Lower leg skin (tissue), 4 donors: ENCODE results near the gene MTFR1L. TPM values are rescaled to one million over a fixed set of nuclear protein-coding genes. Genes with fewer than 3 reads are reported as not detected.

Source experiments
- DNase-seq, 2 donors: peaks; one replicate each; pipeline ENCODE4 v3.0.0-alpha.2; 2019; ENCODE audit warnings: low spot score in 2 of 2
- H3K4me3 ChIP-seq: fragments of 200-600 bp; sonication (generic); 2 replicates; pipeline ENCODE4 v1.5.1; 2017; ENCODE audit warnings: mild to moderate bottlenecking, low read depth; ENCODE audit not compliant: poor library complexity, severe bottlenecking
- POLR2A ChIP-seq, 2 donors: fragments of 450-650 bp; IDR thresholded peaks; one replicate each; pipeline ENCODE4 v1.6.1; 2016 to 2017; ENCODE audit warnings: antibody characterized with exemption in 2 of 2, mild to moderate bottlenecking in 1 of 2, moderate library complexity in 1 of 2
- WGBS, 2 donors: methylation state at CpG; one replicate each; pipeline ENCODE4 v1.1.5; 2018; 5-methylcytosine and 5-hydroxymethylcytosine counted together
- intact Hi-C: fragments of 100-400 bp; cut with DNase I; formaldehyde crosslinking; loops from one replicate; pipeline ENCODE4 v1.15.0; 2023; ENCODE audit warnings: low total_unique reads
- total RNA-seq, 4 donors: library from RNA; depleted of rRNA; stranded (reverse); fragments of >200 nt; gene quantifications; one replicate each; pipeline ENCODE4 v1.1.0, GENCODE V29; 2016
- TF ChIP-seq, protein P1 (sequence below), 3 donors: fragments of 450-650 bp; IDR thresholded peaks; one replicate each; pipeline ENCODE4 v1.5.1; 2016; ENCODE audit warnings: antibody characterized with exemption in 3 of 3, mild to moderate bottlenecking in 3 of 3, moderate library complexity in 2 of 3

Gene MTFR1L
- total RNA-seq, 4 donors from 2014 or later: 34.9 to 46.1 (median 39.7) TPM

DNA sequence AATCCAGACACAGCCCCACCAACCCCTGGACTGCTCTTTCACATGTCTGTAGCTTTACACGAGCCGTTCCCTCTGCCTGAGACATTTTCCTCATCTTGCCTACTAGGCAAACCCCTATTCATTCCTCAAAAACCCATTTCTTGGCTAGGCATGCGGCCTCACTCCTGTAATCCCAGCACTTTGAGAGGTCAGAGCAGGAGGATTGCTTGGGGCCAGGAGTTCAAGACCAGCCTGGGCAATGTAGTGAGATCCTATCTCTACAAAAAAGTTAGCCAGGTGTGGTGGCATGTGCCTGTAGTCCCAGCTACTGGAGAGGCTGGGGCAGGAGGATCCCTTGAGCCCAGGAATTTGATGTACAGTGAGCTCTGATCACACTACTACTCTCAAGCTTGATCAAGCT is 44.7 kb downstream of the MTFR1L start:
- intact Hi-C loops: no loop called here
- TF ChIP-seq, protein P1, sequence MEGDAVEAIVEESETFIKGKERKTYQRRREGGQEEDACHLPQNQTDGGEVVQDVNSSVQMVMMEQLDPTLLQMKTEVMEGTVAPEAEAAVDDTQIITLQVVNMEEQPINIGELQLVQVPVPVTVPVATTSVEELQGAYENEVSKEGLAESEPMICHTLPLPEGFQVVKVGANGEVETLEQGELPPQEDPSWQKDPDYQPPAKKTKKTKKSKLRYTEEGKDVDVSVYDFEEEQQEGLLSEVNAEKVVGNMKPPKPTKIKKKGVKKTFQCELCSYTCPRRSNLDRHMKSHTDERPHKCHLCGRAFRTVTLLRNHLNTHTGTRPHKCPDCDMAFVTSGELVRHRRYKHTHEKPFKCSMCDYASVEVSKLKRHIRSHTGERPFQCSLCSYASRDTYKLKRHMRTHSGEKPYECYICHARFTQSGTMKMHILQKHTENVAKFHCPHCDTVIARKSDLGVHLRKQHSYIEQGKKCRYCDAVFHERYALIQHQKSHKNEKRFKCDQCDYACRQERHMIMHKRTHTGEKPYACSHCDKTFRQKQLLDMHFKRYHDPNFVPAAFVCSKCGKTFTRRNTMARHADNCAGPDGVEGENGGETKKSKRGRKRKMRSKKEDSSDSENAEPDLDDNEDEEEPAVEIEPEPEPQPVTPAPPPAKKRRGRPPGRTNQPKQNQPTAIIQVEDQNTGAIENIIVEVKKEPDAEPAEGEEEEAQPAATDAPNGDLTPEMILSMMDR (IDR thresholded peaks at IDR 0.05): no peak
- no peak for TF ChIP-seq POLR2A (IDR thresholded peaks at IDR 0.05)
- H3K4me3 ChIP-seq: no peak overlapping the region
- WGBS, 2 donors: 91 to 97% methylated on average over 3 of the region's 3 CpGs
- DNase-seq: no peak

GRCh38 chr1:25866288-25866687 is 46.5 kb downstream of the MTFR1L start:
- intact Hi-C loops: no loop called here
- no peak for DNase-seq
- H3K4me3 ChIP-seq: no peak overlapping the region
- WGBS, 2 donors: 86 to 92% methylated on average over 1 of the region's 1 CpG
- TF ChIP-seq, protein P1 (IDR thresholded peaks at IDR 0.05): no peak
- no peak for TF ChIP-seq POLR2A (IDR thresholded peaks at IDR 0.05)

- no peak overlapping the region for H3K4me3 ChIP-seq
- 70 to 74% methylated on average over 9 of the region's 9 CpGs for WGBS, 2 donors
- DNase-seq: peak in 1 of 2 donors; percentile 59
- TF ChIP-seq, protein P1 (IDR thresholded peaks at IDR 0.05): no peak
- no peak for TF ChIP-seq POLR2A (IDR thresholded peaks at IDR 0.05)
- intact Hi-C loops: no loop called here
Observed at GRCh38 chr1:25867210-25867991, 47.6 kb downstream of the MTFR1L start.

DNA sequence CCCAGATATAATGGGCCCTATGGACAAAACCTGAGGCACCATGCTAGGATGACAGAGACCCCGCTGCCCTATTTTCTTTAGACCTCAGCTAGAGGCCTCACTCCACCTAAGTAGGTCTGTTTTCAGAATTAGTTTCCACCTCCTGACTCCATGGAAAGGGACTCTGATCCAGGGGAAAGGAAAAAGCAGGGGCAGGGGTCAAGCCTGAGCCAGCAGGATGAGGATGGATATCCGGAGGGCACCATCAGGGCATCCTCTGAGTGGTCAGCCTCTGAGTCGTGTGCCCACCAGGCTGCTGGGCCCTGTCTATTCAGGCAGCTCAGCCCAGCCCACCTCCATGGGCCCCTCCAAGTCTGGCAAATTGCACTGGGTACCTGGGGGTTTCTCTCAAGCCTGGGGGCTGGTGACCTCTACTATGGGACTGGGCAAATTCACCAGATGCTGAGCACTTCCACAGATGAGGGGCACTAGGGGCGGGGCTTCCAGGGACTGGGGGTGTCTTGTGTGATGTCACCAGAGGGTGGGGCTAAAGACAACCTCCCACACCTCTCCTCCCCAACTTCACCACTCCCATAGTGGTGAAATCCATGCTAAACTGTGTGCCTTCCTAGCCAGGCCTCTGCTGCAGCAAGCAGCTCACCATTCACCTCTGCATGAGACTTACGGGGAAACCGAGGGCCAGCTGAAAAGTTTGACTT is 50.3 kb downstream of the MTFR1L start:
- TF ChIP-seq POLR2A (IDR thresholded peaks at IDR 0.05): no peak
- TF ChIP-seq, protein P1 (IDR thresholded peaks at IDR 0.05): no peak
- H3K4me3 ChIP-seq: no peak overlapping the region
- WGBS, 2 donors: 70 to 73% methylated on average over 5 to 6 of the region's 6 CpGs
- intact Hi-C loops: no loop called here
- DNase-seq: no peak

DNA sequence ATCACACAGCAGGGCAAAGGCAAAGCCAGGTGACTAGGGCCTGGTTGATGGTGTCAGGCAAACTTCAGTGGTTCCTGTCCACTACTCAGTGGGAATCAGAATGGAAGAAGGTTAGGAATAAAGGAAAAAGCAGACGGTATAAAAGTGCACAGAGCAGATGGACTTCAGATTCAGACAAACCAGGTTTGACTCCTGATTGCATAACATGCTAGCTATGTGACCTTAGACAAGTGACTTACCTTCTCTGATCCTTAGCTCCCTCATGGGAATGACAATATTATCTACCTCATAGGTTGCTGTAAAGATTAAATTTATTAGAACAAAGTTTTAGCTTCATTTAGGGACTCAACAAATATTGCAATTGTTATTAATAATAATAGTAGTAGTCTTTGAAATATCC is 50.9 kb downstream of the MTFR1L start:
- DNase-seq: no peak
- H3K4me3 ChIP-seq: no peak overlapping the region
- TF ChIP-seq, protein P1 (IDR thresholded peaks at IDR 0.05): no peak
- no peak for TF ChIP-seq POLR2A (IDR thresholded peaks at IDR 0.05)
- 81 to 100% methylated on average over 1 of the region's 1 CpG for WGBS, 2 donors
- intact Hi-C loops: no loop called here
